ENCODE data around the gene LMO1. TPM values are rescaled to one million over a fixed set of nuclear protein-coding genes. Genes with fewer than 3 reads are reported as not detected.

Gene LMO1
- total and polyA plus RNA-seq, 2 of the 8 experiments (the other 6 are each of a cell fraction or from before 2014, with no cell fraction given), result 0.17 TPM; not detected in 1

GRCh38 chr11:8260202-8260966, 3.3 kb downstream of the LMO1 start:
- Histone ChIP-seq H2BK120ac (replicated peaks; ENCODE audit: low read depth, low read length) (no peak overlapping the region), H3K4me1 (replicated peaks in 1 of 4; ENCODE audit: control insufficient read depth in 3 of 4, insufficient read depth in 4 of 4, low read length in 3 of 4) (peaks cover 0 to 8% (median 5%) of the 10 kb centered on the region in 4 experiments; a peak in 5 of 7 replicates), H2BK5ac (ENCODE audit: low read depth, low read length) (no peak overlapping the region), H3K27me3 (replicated peaks in 1 of 4; ENCODE audit: control insufficient read depth in 3 of 4, extremely low read depth in 1 of 4, insufficient read depth in 3 of 4, low read length in 3 of 4) (peaks cover 19 to 50% (median 43%) of the 10 kb centered on the region in 4 experiments), H3K56ac (replicated peaks; ENCODE audit: insufficient read length, low read depth, low read length) (no peak overlapping the region), H3K9ac (replicated peaks in 1 of 4; ENCODE audit: extremely low read depth in 1 of 4, low read depth in 3 of 4, low read length in 3 of 4) (no peak overlapping the region), H3K4ac (replicated peaks; ENCODE audit: insufficient read length, low read depth, low read length) (no peak overlapping the region), H2AK5ac (ENCODE audit: low read depth, low read length) (no peak overlapping the region), H4K91ac (replicated peaks; ENCODE audit: insufficient read length, low read length) (no peak overlapping the region), H4K20me1 (replicated peaks in 1 of 2; ENCODE audit: control insufficient read depth in 1 of 2, insufficient read depth in 2 of 2, low read length in 2 of 2) (no peaks in the 10 kb centered on the region), H4K8ac (ENCODE audit: extremely low read depth, insufficient read depth, low read length) (no peak overlapping the region), H3K36me3 (ENCODE audit: control insufficient read depth in 2 of 4, insufficient read depth in 4 of 4, low read length in 3 of 4) (no peaks in the 10 kb centered on the region; a peak in 1 of 8 replicates), H2BK20ac (ENCODE audit: low read length) (no peak overlapping the region), H3K79me1 (ENCODE audit: low read depth, low read length) (no peaks in the 10 kb centered on the region), H3K18ac (ENCODE audit: extremely low read depth, low read length) (no peak overlapping the region), H3K79me2 (ENCODE audit: control insufficient read depth in 1 of 2, insufficient read depth in 2 of 2, low read length in 2 of 2) (no peaks in the 10 kb centered on the region), H2AFZ (ENCODE audit: low read length) (no peak overlapping the region), H2BK15ac (ENCODE audit: low read length) (no peak overlapping the region), H3K27ac (ENCODE audit: low read depth, low read length) (no peak overlapping the region), H3K23me2 (ENCODE audit: low read depth, low read length) (peaks cover 10% of the 10 kb centered on the region; the same call in 1 of the 2 replicates), H3K23ac (ENCODE audit: insufficient read length) (no peak overlapping the region), H3K4me3 (ENCODE audit: extremely low read depth in 1 of 4, insufficient read depth in 2 of 4, low read depth in 3 of 4, low read length in 4 of 4) (no peak overlapping the region), H3K9me3 (ENCODE audit: insufficient read depth in 2 of 2, low read depth in 1 of 2, low read length in 1 of 2) (no peaks in the 10 kb centered on the region), H3K14ac (ENCODE audit: insufficient read length) (no peak overlapping the region), H3K4me2 (ENCODE audit: insufficient read depth in 1 of 2, low read depth in 2 of 2, low read length in 2 of 2) (no peak overlapping the region), H2BK12ac (ENCODE audit: low read depth, low read length) (no peak overlapping the region), H4K5ac (ENCODE audit: insufficient read length, low read depth, low read length) (no peak overlapping the region)
- DNase-seq (ENCODE audit: low read depth in 1 of 2, low spot score in 2 of 2), result no peak
- WGBS, 2 experiments (ENCODE audit: extremely low coverage in 1 of 2, insufficient coverage in 1 of 2, insufficient read length in 1 of 2, insufficient replicate concordance in 2 of 2, low coverage in 1 of 2, low lambda C conversion rate in 2 of 2, missing lambda C conversion rate in 1 of 2), result 86% methylated on average over 20 of the region's 20 CpGs; no CpG with 5 or more reads in 1 of the 2 experiments
- ChIA-PET POLR2A (ENCODE audit: partially characterized antibody) (interaction anchor here (1.2 to 1.4 kb wide), 2 partner anchors 15 to 53 kb away, joined by 3 to 4 read pairs; no protein-coding TSS in a partner anchor), CTCF (ENCODE audit: partially characterized antibody) (interaction anchor here (0.9 to 16.6 kb wide), 8 partner anchors 13 to 65 kb away, joined by 3 to 171 read pairs (median 32); no protein-coding TSS in a partner anchor)
- FAIRE-seq, result no peak
- TF ChIP-seq SRF (IDR thresholded peaks at IDR 0.05; ENCODE audit: low read depth, low read length) (no peak), GABPA (IDR thresholded peaks at IDR 0.05; ENCODE audit: borderline replicate concordance, insufficient read depth, low read length) (no peak), SUZ12 (IDR thresholded peaks at IDR 0.05; ENCODE audit: low read length) (no peak), CTCF (IDR thresholded peaks at IDR 0.05; ENCODE audit: control extremely low read depth in 1 of 3, insufficient read depth in 1 of 3, low read depth in 1 of 3, low read length in 3 of 3) (no peak), POLR2A (IDR thresholded peaks at IDR 0.05; ENCODE audit: control extremely low read depth in 1 of 2, low read depth in 2 of 2, low read length in 2 of 2) (no peak), MAX (IDR thresholded peaks at IDR 0.05) (no peak), KDM1A (IDR thresholded peaks at IDR 0.05; ENCODE audit: borderline replicate concordance, low read length) (no peak), MAFK (IDR thresholded peaks at IDR 0.05; ENCODE audit: low read depth, low read length) (no peak), JUN (IDR thresholded peaks at IDR 0.05; ENCODE audit: low read depth, low read length) (no peak), PHF8 (conservative IDR thresholded peaks at IDR 0.05; ENCODE audit: low read depth, low read length) (no peak)
